Body of pancreas (tissue), 4 donors: ENCODE data around the gene THY1.
"Not testable (repeated sequence)": the region's sequence is repeated elsewhere in the genome, so short reads cannot be mapped to it uniquely, and the experiment has no call there.

Experiments
- POLR2A ChIP-seq, 3 donors: fragments of 450-650 bp; IDR thresholded peaks; one replicate each; pipeline ENCODE4 v1.6.1; 2016; ENCODE audit warnings: antibody characterized with exemption in 3 of 3, mild to moderate bottlenecking in 2 of 3
- TF ChIP-seq, protein P1 (sequence below), 7 experiments: fragments of 450-650 bp in 4 of 7; fragments of 200-600 bp in 3 of 7; sonication (generic) in 3 of 7; IDR thresholded peaks; one replicate each; pipeline ENCODE4 v1.5.1; 2016 to 2019; ENCODE audit warnings: antibody characterized with exemption in 7 of 7

DNA sequence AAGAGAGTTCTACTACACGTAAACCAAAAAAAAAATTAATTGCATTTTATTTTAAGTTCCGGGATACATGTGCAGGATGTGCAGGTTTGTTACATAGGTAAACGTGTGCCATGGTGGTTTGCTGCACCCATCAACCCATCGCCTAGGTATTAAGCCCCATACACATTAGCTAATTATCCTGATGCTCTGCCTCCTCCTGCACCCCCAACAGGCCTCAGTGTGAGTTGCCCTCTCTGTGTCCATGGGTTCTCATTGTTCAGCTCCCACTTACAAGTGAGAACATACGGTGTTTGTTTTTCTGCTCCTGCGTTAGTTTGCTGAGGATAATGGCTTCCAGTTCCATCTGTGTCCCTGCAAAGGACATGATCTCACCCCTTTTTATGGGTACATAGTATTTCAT, 32.7 kb upstream of the THY1 start:
- TF ChIP-seq, protein P1, sequence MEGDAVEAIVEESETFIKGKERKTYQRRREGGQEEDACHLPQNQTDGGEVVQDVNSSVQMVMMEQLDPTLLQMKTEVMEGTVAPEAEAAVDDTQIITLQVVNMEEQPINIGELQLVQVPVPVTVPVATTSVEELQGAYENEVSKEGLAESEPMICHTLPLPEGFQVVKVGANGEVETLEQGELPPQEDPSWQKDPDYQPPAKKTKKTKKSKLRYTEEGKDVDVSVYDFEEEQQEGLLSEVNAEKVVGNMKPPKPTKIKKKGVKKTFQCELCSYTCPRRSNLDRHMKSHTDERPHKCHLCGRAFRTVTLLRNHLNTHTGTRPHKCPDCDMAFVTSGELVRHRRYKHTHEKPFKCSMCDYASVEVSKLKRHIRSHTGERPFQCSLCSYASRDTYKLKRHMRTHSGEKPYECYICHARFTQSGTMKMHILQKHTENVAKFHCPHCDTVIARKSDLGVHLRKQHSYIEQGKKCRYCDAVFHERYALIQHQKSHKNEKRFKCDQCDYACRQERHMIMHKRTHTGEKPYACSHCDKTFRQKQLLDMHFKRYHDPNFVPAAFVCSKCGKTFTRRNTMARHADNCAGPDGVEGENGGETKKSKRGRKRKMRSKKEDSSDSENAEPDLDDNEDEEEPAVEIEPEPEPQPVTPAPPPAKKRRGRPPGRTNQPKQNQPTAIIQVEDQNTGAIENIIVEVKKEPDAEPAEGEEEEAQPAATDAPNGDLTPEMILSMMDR (IDR thresholded peaks at IDR 0.05), result not testable (repeated sequence)
- TF ChIP-seq POLR2A (IDR thresholded peaks at IDR 0.05), result not testable (repeated sequence)
